ENCODE data around the gene IPO8.

DNA sequence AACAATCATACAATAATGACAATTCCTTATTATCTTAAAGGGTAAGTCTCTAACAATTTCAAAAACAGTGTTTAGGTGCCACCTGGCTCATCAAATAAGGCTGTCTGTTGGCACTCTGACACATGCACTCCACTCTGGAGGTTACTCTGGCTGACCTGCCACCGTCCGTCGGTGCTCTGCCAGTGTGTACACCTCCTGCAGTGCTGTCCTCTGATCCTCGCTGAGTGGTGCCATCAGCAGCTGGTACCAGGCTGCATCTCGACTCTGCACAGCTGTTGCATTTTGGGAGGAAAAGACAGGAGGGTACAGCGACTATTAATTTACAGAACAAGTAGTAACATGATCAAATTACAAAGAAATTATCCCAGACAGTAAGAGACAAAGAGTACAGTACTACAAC, 63.9 kb downstream of the IPO8 start:
- TF ChIP-seq EZH2 (IDR thresholded peaks at IDR 0.05) (no peak), POLR2AphosphoS5 (IDR thresholded peaks at IDR 0.05; ENCODE audit: borderline replicate concordance, low read depth, low read length) (no peak), FOXP2 (optimal IDR thresholded peaks at IDR 0.05; ENCODE audit: control extremely low read depth, extremely low read length, insufficient read depth) (no peak)
